SH-SY5Y (cell line): ENCODE measurements around the gene PIWIL1.

Experiments
- GATA2 ChIP-seq: IDR thresholded peaks from 2 replicates; pipeline ENCODE4 v1.6.1; 2011; ENCODE audit warnings: mild to moderate bottlenecking, low read depth, low read length
- GATA3 ChIP-seq: IDR thresholded peaks from 2 replicates; pipeline ENCODE4 v1.6.1; 2011; ENCODE audit warnings: low read depth, mild to moderate bottlenecking, low read length, moderate library complexity

The PIWIL1 gene

DNA sequence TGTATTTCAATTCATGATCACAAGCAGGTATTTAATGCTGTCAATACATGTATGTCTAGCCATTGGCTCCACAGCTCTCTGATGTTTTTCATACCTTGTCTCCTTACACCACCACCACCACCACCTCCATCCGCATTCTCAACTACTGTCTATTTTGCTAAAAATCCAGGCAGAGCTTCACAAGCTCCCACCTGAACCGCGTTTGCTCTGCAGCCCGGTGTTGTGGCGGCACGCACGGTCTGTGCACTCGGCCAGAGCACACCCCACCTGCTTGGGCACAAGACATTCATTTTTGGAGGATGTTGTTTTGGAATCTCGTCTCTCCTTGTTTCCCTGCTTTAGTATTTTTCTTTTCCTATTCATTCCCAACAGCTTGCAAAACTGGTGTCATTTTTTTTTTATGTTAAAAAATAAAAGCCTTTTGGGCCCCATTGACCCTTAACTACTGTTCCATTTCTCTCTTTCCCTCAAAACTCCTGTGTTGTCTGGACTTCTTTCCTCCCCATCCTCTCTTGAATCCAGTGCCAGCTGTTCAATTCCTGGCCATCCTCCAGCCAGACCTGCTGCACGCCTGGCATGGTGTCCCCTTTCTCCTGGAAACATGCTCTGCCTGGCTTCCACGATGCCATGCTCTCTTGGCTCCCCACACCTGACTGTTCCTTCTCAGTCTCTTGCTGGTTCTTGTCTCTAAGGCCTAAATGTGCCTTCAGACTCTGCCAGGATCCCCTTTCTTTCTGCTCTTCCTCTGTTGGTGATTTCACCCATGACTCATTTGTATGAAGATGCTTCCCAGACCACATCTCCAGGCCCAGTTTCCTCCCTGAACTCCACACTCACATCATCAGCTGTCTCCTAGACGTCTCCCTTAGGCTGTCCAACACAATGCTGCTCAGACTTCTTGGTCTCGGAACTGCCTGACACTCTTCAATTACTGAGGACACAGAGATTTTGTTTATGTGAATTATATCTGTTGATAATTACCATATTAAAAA is 37.9 kb downstream of the PIWIL1 start:
- TF ChIP-seq GATA2 (no peak), GATA3 (no peak)

DNA sequence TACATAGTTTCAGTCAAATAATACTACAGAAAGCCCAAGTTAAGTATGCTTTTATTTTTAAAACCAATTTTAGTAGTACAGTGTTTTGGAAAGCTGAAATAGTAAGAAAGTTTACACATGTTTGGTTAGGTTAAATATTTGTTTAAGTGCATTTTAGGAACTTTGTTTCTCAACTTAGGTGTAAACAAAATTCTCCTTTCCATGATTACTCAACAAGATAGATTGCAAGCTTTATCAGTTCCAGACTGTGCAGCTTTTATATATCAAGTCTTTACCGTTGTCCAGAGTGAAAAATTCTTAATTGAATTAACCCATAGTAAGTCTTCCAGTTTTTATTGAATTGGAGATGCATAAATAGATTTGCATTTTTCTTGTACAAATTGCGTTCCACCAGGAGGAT is 45.1 kb downstream of the PIWIL1 start:
- TF ChIP-seq GATA2 (no peak), GATA3 (no peak)

DNA sequence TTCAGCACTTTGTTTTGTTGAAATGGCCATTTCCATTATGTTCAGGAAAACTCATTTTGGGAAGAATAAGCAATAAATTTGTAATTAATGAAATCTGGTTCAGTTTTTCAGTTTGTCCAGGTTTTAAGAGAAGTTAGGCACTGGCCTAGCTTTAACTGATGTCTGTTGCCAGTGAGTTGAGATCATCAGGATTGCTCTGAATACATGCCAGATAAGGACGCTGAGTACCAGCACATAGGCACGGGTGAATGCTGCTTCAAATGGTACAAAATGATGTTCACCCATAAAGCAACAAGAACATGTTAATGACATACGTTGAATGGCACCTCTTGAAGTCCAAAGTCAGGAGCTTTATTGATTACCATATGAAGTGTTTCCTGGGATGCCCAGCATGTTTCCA is 46.5 kb downstream of the PIWIL1 start:
- TF ChIP-seq GATA2 (no peak), GATA3 (no peak)

DNA sequence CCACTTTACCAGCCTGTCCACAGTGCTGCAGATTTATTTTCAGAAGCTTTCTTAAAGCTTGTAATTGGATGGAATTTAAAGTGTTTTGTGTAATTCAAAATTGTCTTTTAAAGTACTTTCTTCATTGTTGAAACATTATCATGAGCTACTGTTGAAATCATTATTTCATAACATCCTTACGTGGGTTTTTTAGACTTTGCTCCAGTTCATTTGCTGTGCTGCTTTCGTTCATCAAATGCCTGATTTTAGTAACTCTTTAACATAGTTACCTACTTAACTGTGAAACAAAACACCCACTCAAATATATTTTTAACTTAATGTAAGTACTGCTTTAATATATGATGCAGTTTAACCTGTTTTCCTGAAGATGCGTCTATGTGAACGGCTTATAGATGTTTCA is 47.5 kb downstream of the PIWIL1 start:
- TF ChIP-seq GATA2: no peak

DNA sequence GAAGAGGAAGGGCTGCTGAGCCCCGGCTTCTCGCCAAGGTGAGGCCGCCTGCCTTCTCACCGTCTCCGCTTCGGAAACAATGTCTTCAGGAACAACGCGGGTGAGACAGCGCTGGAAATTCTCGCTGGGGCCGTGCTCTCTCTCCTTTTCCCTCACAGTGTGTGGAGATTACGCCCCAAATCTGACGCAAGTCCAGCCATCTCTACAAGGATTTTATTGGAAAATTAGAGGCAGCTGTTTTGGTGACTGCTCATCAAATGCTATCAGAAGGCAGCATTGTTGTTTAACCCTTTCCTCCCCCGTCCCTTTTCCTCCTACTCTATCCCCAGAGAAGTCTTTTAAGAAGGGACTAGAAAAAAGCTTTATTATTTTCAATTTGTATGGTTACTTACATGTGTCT is 53.5 kb downstream of the PIWIL1 start:
- TF ChIP-seq GATA3: no peak
- TF ChIP-seq GATA2: no peak

DNA sequence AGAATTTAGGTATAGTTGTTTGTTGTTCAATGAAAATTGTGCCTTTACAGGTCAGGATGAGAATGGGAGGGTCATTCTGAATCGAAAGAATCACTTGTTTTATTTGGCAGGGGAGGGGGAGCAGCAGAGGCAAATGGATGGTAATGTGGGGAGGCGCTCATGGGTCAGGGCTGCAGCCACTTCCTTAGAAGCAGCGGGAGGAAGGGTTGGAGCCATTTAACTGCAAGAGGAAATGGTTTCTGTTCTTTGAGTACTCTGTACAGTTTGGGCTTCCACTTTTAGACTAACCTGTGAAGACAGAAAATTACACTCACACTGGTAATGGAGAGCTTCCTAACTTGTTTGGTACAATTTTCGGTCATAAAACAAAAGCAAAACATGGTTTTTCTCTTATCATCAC is 57.2 kb downstream of the PIWIL1 start:
- TF ChIP-seq GATA3 (no peak), GATA2 (no peak)

DNA sequence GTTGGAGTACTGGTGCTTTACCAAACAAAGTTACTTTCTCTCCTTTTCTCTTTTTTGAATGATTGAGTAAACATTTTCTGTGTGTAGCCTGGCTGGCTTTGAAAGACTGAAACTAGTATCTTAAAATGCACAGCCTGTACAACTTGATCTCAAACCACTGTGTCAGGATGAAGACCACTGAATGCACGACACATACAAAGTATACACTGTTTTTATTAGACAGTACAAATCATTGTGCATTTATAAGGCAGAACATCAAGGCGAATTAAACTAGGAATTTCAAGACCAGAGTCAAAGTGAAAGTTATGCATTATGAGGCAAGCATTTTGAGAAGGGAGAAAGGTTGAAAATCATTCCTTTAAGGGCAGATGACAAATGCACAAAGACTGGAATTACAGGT is 59.0 kb downstream of the PIWIL1 start:
- TF ChIP-seq GATA2: no peak
- no peak for TF ChIP-seq GATA3

DNA sequence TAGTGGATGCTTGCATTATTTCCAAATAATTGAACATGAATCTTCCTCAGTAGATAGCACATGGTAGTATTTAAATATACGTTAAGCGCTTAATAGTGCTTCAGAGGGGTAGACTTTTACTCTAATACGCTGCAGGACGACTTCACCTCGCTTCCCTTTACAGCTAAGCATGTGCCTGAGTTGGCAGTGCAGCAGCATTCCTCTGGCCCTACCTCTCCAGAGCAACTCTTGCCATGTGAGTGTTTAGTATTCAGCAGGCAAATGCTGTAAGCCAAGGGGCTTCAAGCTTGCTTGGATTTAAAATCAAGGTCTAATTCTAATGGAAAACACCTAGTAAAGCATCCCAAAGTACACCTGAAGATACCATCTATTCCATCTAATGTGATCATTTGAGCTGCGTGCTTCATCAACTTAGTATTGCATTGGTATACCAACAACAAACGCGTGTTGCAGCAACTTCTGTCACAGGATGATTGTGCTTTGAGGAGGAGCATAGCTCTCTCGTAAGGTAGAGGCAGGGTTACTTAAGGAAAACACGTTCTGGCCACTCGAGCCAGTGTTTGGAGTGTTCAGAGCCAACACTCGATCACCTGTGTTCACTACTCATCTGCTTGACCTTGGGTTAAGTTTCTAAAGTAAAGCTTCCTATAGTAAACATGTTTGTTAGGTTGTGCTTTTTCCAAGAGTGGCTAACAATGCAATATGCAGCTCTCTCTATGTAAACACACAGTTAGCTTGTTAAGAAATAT is 60.6 kb downstream of the PIWIL1 start:
- TF ChIP-seq GATA2: no peak

DNA sequence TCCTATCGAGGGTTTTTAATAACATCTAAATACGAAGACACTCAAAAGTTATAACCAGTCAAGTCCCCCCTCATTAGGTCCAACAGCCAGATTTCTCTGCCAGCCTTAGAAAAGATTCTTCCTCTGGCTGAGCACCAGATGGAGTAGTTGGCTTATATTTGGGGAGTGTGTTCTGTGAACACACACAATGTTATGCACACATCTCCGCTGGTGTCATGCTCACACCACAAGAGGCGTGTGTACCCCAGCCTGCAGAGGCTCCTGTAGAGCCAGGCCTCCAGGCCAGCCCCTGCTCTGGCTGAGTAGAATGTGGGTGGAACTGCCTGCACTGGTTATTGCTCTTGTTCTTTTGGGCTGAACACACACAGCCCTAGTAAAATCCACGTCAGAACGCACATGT is 64.0 kb downstream of the PIWIL1 start:
- TF ChIP-seq GATA3 (no peak), GATA2 (no peak)

DNA sequence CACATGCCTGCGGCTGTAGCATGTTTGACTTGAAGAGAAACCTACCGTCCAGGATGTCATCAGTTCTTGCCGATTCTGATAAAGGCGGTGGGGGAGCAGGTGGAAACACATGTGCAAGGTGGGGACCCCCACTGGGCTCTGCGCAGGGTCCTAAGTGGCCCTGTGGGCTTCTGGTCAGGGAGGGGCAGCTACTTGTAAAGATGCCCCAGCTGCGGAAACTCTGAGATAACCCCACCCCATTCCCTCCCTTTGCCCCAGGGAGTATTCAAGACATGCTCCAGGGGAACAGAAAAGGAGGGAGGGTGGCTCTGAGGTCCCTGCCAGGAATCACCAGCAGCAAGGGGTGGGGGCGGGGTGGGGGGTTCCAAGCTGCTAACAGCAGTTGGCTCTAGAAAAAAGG is 67.6 kb downstream of the PIWIL1 start:
- no peak for TF ChIP-seq GATA3
- TF ChIP-seq GATA2: no peak

DNA sequence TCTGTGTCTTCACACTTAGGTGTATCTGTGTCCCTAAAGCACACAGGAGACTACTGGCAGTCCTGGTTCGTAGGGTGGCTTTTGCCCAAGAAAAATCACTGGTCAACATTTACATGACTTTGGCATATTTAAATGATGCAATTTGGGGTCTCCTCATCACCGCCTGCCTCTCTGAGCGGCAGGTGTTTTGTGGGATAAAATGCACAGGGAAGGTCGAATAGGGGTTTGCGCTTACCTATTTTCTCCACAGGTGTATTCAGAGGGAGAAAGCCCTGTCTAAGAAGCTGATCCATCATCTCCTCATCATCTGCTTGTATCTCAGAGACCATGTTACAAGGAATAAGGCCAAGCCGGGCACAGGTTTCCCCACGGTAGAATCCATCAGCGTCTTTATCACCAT is 74.7 kb downstream of the PIWIL1 start:
- no peak for TF ChIP-seq GATA2
- TF ChIP-seq GATA3: no peak

DNA sequence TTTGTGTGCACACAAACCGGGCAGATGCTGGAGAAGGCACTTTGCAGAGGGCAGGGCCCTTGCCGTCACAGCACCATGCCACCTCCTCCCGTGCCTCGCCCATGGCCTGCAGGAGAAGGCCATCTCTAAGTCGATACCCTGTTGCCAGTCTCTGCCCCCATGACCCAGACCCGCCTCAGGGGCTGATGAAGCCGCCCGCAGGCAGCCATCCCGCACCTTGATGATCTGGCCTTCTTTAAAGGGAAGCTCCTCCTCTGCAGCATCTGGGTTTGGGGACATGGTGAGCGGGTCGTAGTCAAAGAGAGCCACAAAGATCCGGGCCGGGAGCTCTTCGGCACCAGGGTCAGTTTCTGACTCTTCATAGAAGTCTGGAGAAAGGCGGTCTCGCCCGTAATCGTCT is 76.2 kb downstream of the PIWIL1 start:
- TF ChIP-seq GATA3 (no peak), GATA2 (no peak)

DNA sequence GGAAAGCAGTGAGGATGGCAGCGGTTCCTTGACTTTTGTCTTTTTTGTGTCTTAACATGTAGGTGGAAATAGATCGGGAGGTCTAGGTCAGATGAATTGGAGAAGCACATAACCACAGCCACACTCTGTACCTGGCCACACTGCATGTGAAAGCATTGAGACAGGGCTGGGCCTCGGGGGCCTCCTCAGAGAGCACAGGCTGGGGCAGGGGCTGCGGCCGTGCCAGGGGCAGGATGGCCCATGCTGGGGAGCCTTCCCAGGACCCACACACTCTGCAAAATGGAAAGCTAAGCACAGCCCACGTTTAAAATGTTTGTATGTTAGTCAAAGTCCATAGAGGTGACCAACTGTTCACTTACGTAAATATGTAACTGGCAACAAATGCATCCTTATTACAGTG is 76.7 kb downstream of the PIWIL1 start:
- TF ChIP-seq GATA2 (no peak), GATA3 (no peak)

DNA sequence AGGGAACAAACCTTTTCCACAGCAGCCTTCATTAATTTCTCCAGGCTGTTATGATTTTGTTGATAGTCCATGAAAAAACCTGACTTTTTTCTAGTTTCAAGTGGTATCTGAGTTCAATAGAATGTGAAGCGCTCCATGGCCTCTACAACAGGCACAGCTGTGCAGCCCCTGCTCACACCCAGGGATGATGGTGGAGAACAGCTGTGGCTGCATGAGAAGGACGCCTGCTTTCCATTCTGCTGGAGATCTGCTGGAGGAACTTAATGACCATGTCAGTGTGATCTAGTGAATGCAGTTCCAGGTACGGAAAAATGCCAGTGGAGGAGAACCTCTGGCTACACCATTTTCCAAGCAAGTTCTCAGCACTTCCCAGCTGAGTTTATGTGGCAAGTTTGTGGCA is 80.6 kb downstream of the PIWIL1 start:
- TF ChIP-seq GATA2 (no peak), GATA3 (no peak)

DNA sequence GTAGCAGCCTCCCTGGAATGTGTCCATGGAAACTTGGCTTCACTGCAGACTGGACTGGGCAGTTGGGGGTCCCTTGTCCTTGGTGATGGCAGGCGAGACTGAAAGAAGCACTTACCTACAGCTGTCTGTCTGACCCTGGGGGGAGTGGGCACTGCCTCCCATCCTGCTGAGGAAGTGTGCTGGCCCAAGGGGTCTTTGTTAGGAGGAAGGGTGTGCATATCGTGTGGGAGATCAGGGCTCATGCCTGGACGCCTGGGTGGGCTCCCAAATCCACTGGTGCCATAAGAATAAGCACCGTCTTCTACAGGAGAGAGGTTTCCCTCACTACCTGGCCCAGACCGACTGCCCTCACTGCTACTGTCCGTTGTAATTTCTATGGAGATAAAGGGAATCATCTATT is 81.4 kb downstream of the PIWIL1 start:
- no peak for TF ChIP-seq GATA2
- TF ChIP-seq GATA3: no peak
